Naive B cell (primary cell): ENCODE measurements around the gene CIT. TPM values are rescaled to one million over a fixed set of nuclear protein-coding genes. Genes with fewer than 3 reads are reported as not detected.

Source experiments
- ATAC-seq, 2 donors: fragments of 150-1000 bp; cut with Tn5 transposase; 2 replicates each; pipeline ENCODE4 v1.10.0; 2021; ENCODE audit warnings: low read depth in 2 of 2, mild to moderate bottlenecking in 2 of 2, moderate library complexity in 2 of 2
- DNase-seq: peaks from one replicate; pipeline ENCODE4 v3.0.0; 2022
- H3K27ac Mint-ChIP-seq, 6 donors: one replicate each; pipeline ENCODE4 v1.8.0; 2020 to 2022; ENCODE audit warnings: mild to moderate bottlenecking in 6 of 6, mixed read lengths in 6 of 6, moderate library complexity in 5 of 6, inconsistent platforms in 2 of 6
- H3K27me3 Mint-ChIP-seq, 3 donors: one replicate each; pipeline ENCODE4 v1.8.0; 2021 to 2022; ENCODE audit warnings: mixed read lengths in 3 of 3, mild to moderate bottlenecking in 1 of 3
- H3K36me3 Mint-ChIP-seq, 2 donors: one replicate each; pipeline ENCODE4 v1.8.0; 2020 to 2022; ENCODE audit warnings: mixed read lengths in 2 of 2, inconsistent platforms in 1 of 2, mild to moderate bottlenecking in 1 of 2
- H3K4me1 Mint-ChIP-seq, 3 donors: one replicate each; pipeline ENCODE4 v1.8.0; 2020 to 2022; ENCODE audit warnings: mixed read lengths in 3 of 3, inconsistent platforms in 1 of 3, mild to moderate bottlenecking in 1 of 3, moderate library complexity in 1 of 3
- H3K4me3 Mint-ChIP-seq, 8 donors: one replicate each; pipeline ENCODE4 v1.8.0; 2020 to 2022; ENCODE audit warnings: mild to moderate bottlenecking in 8 of 8, mixed read lengths in 8 of 8, moderate library complexity in 8 of 8, inconsistent platforms in 2 of 8
- H3K9me3 Mint-ChIP-seq, 7 donors: one replicate each; pipeline ENCODE4 v1.8.0; 2020 to 2022; ENCODE audit warnings: mixed read lengths in 7 of 7, mild to moderate bottlenecking in 5 of 7, inconsistent platforms in 2 of 7, moderate library complexity in 1 of 7
- polyA plus RNA-seq, 6 donors: library from polyadenylated mRNA; unstranded; fragments of 300-500 nt; fragmentation: Illumina TruSeq; gene quantifications; one replicate each; pipeline ENCODE4 v1.2.3, GENCODE V29; 2021; ENCODE audit warnings: low read depth in 6 of 6

CIT gene
- polyA plus RNA-seq, 6 donors from 2014 or later, result 0.34 to 1.1 (median 0.58) TPM; not detected in 2

GRCh38 chr12:119692410-119692809 is 184.7 kb downstream of the CIT start:
- H3K27me3 Mint-ChIP-seq, result no peaks in the 10 kb centered on the region
- no peaks in the 10 kb centered on the region for H3K9me3 Mint-ChIP-seq
- no peaks in the 10 kb centered on the region for H3K36me3 Mint-ChIP-seq
- ATAC-seq (no peak), DNase-seq (no peak)
- H3K4me1 Mint-ChIP-seq, result peaks cover 0 to 3% (median under 1%) of the 10 kb centered on the region in 3 donors
- no peak overlapping the region for H3K27ac Mint-ChIP-seq
- no peak overlapping the region for H3K4me3 Mint-ChIP-seq

- H3K27me3 Mint-ChIP-seq, result no peaks in the 10 kb centered on the region
- H3K27ac Mint-ChIP-seq, result no peak overlapping the region
- no peak overlapping the region for H3K4me3 Mint-ChIP-seq
- peaks cover 0 to 8% (median 4%) of the 10 kb centered on the region in 3 donors for H3K4me1 Mint-ChIP-seq
- ATAC-seq, result no peak
- H3K9me3 Mint-ChIP-seq, result no peaks in the 10 kb centered on the region
- no peaks in the 10 kb centered on the region for H3K36me3 Mint-ChIP-seq
- DNase-seq, result no peak
Measured at GRCh38 chr12:119691202-119691810, 185.8 kb downstream of the CIT start.

DNA sequence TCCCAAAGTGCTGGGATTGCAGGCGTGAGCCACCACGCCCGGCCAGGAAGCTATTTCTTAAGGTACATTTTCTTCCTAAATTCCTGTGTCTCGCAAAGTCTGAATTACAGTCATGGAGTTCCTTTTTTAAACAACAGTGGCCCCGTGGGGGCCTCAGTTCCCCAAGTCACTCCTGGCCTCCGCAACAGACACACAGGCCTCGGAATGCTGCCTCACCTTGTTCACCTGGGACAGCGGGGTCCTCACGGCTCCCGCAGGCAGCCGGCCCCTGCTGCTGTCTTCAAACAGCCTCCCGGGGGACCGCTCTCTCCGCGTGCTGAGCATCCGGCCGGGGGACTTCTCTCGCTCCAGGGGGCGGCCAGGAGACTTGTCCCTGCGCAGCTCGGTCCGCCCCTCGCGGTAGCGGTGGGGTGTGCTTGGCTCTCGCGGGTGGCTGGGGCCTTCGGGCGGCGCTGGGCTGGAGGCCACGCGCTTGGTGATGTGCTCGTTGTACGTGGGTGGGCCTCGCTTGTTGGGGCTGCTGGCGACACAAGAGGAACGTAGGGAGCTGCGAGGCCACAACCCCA is 187.1 kb downstream of the CIT start:
- ATAC-seq, result no peak
- Mint-ChIP-seq H3K9me3 (no peaks in the 10 kb centered on the region), H3K4me3 (no peak overlapping the region), H3K27ac (no peak overlapping the region), H3K27me3 (no peaks in the 10 kb centered on the region), H3K36me3 (no peaks in the 10 kb centered on the region), H3K4me1 (peaks cover 7 to 12% (median 8%) of the 10 kb centered on the region in 3 donors)
- DNase-seq, result no peak

DNA sequence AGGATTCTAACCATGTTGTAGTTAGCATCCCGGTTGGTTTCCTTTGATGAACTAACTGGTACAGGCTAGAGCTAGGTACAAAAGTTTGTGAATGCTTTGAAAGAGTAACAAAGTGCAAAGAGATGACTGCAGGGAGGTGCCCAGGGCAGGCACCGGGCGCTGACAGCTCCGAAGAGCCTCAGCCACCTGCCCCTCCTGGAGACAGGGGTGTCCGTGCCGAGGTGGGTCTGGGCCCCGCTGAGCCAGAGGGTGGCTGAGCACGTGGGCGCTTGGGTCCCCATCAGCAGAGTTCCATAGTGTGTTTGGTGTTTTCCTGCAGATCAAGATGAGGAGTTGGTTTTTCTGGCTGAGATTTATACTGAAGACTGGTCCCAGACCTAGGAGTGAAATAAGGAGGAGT is 189.2 kb downstream of the CIT start:
- no peaks in the 10 kb centered on the region for H3K27me3 Mint-ChIP-seq
- DNase-seq (no peak), ATAC-seq (no peak)
- no peak overlapping the region for H3K27ac Mint-ChIP-seq
- no peak overlapping the region for H3K4me3 Mint-ChIP-seq
- peaks cover 10 to 22% (median 16%) of the 10 kb centered on the region in 3 donors for H3K4me1 Mint-ChIP-seq
- no peaks in the 10 kb centered on the region for H3K36me3 Mint-ChIP-seq
- H3K9me3 Mint-ChIP-seq, result no peaks in the 10 kb centered on the region

DNA sequence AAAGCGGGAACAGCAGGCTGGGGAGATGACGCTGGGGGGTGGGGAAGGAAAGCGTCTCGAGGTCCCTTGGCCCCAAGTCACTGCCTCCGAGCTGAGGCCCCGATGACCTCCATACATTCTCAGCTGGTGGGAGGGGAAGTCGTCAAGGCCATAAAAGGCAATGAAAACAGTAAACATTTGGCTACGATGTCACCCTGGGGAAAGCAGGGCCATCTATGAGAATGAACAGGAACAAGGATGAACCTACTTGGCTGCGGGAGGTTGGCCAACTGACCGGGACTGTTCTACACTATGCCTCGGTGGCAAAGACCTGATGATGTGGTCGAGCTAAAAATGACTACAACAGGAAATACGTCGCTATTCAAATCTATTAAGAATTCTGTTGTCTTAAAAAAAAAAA is 189.7 kb downstream of the CIT start:
- no peak overlapping the region for H3K4me3 Mint-ChIP-seq
- no peaks in the 10 kb centered on the region for H3K27me3 Mint-ChIP-seq
- no peaks in the 10 kb centered on the region for H3K36me3 Mint-ChIP-seq
- DNase-seq (no peak), ATAC-seq (no peak)
- H3K4me1 Mint-ChIP-seq, result peaks cover 13 to 26% (median 20%) of the 10 kb centered on the region in 3 donors
- H3K27ac Mint-ChIP-seq, result no peak overlapping the region
- no peaks in the 10 kb centered on the region for H3K9me3 Mint-ChIP-seq

DNA sequence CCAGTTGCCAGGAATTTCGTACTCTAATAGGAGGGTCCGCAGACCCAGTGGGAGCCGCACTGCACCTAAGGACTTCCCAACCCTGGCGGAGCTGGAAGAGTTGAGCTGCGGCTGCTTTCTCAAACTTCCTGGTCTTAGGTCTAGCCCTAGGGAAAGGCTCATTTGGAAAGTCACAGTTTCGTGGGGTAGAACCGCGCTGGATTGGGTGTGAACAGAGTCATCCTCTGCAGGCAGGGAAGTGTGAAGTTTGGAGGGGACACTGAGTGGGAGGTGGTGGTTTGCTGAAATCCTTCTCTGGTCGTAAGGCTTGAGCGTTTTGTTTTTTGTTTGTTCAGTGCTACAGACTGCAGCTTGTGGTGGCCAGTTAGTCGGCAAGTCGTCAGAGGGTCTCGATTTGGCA is 190.3 kb downstream of the CIT start:
- Mint-ChIP-seq H3K27me3 (no peaks in the 10 kb centered on the region), H3K9me3 (no peaks in the 10 kb centered on the region), H3K27ac (no peak overlapping the region), H3K4me3 (no peak overlapping the region), H3K36me3 (no peaks in the 10 kb centered on the region), H3K4me1 (peaks cover 17 to 33% (median 25%) of the 10 kb centered on the region in 3 donors)
- DNase-seq, result no peak
- ATAC-seq, result no peak

DNA sequence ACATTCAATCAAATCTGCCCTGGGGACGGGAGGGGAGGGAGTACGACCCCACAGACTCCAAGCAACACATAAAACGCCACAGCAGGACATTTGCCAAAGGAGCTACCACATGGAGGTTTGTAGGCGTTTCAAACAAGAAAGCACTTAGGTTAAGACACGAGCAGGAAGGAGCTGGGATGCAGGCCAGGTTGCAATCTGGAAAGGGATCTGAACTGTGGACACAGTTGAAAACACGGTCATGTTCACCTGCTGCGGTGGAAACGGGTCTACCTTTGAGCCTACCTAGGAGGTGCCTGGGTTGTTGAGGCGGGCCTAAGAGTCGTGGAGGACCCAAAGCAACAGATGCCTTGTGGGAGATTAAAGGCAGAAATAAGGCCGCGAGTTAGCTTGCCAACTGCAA is 190.8 kb downstream of the CIT start:
- no peak overlapping the region for H3K4me3 Mint-ChIP-seq
- H3K27ac Mint-ChIP-seq, result peak overlapping the region in 1 of 6 donors; percentile 17
- peaks cover 17 to 37% (median 29%) of the 10 kb centered on the region in 3 donors for H3K4me1 Mint-ChIP-seq

GRCh38 chr12:119685375-119685774 is 191.7 kb downstream of the CIT start:
- H3K9me3 Mint-ChIP-seq, result no peaks in the 10 kb centered on the region
- ATAC-seq, result no peak
- H3K4me1 Mint-ChIP-seq, result peaks cover 17 to 40% (median 30%) of the 10 kb centered on the region in 3 donors
- peak overlapping the region in 3 of 6 donors; percentile 9 to 41 (median 17) for H3K27ac Mint-ChIP-seq
- no peaks in the 10 kb centered on the region for H3K27me3 Mint-ChIP-seq
- H3K4me3 Mint-ChIP-seq, result peak overlapping the region in 1 of 8 donors; percentile 4
- no peaks in the 10 kb centered on the region for H3K36me3 Mint-ChIP-seq
- no peak for DNase-seq

More for the DNA sequence above, 190.8 kb downstream of the CIT start:
- ATAC-seq (no peak), DNase-seq (no peak)
- Mint-ChIP-seq H3K9me3 (no peaks in the 10 kb centered on the region), H3K36me3 (no peaks in the 10 kb centered on the region), H3K27me3 (no peaks in the 10 kb centered on the region)

DNA sequence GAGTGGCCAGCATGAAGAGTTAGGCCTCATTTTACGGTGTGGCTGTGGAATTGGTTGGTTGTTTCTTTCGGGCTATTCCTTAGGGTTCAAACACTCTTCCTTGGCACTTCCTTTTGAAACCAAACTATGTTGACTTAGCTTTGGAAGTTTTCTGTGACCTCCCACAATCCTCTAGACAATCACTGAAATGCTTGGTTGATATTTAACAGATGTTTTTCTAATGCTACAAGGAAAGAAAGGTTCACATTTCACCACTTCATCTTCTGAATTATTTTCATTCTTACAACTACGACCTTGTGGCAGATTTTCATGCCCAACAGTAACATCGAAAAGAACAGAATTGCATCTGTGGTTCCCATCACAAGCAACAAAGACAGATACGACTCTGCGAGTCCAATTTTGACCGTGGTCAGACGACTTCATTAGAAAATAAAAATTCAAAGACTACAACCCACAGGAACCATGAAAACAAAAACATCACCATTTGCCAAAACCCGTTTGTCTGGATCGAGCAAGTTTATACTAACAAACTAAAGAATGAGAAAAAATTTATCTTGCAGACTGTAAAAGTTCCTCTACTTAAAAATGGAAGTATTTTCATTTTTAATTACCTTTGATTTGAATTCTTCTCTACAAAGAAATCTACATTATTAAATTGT is 192.3 kb downstream of the CIT start:
- no peak for DNase-seq
- no peak for ATAC-seq
- Mint-ChIP-seq H3K27me3 (no peaks in the 10 kb centered on the region), H3K4me3 (no peak overlapping the region), H3K36me3 (peaks cover 0 to 4% of the 10 kb centered on the region in 2 donors), H3K4me1 (peaks cover 17 to 40% (median 30%) of the 10 kb centered on the region in 3 donors), H3K9me3 (no peaks in the 10 kb centered on the region), H3K27ac (no peak overlapping the region)

DNA sequence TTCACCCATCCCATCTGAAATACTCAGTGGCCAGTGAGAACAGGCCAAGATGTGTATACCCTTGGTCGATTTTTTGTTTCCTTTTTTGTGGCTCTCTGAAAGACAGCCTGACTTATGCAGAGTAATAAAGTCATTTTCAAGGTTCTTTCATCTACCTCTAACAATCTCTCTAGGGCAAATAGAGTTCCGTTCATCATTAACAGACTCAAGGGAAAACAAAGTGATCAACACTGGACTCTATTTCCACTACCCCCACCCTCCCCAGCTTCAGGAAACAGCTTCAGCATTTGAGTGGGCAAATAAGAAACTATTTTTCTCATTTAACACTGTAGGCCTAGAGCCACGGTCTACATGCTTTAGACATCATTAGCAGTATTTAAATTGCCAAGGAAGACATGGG is 193.3 kb downstream of the CIT start:
- no peaks in the 10 kb centered on the region for H3K27me3 Mint-ChIP-seq
- peaks cover 0 to 11% of the 10 kb centered on the region in 2 donors for H3K36me3 Mint-ChIP-seq

DNA sequence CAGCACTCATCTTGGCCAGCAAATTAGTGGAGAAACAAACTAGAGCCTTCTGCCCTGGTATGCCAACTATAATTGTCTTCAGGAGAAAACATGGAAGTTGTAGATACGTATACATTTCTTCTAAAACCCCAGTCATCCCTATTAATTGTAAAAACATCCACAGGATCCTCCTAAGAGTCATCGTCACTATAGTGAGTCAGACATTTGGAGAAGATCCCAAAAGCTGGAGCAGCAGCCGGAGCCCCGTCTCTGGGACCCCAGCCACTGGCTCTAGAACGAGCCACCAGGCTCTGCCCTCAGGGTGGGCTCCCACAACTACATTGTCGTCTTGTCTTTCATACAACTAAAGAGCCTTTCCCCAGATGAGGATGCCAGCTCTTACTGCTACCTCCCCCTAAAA is 193.7 kb downstream of the CIT start:
- H3K4me3 Mint-ChIP-seq, result peak overlapping the region in 1 of 8 donors; percentile 29
- H3K27me3 Mint-ChIP-seq, result no peaks in the 10 kb centered on the region
- no peaks in the 10 kb centered on the region for H3K9me3 Mint-ChIP-seq
- ATAC-seq, result no peak
- H3K27ac Mint-ChIP-seq, result peak overlapping the region in 2 of 6 donors; percentile 78 to 97
- H3K36me3 Mint-ChIP-seq, result peaks cover 4 to 14% of the 10 kb centered on the region in 2 donors
- H3K4me1 Mint-ChIP-seq, result peaks cover 17 to 40% (median 30%) of the 10 kb centered on the region in 3 donors
- no peak for DNase-seq

More for the DNA sequence above, 193.3 kb downstream of the CIT start:
- DNase-seq (no peak), ATAC-seq (no peak)
- H3K4me1 Mint-ChIP-seq, result peaks cover 17 to 40% (median 30%) of the 10 kb centered on the region in 3 donors
- no peaks in the 10 kb centered on the region for H3K9me3 Mint-ChIP-seq
- H3K4me3 Mint-ChIP-seq, result peak overlapping the region in 1 of 8 donors; percentile 29
- peak overlapping the region in 2 of 6 donors; percentile 78 to 79 for H3K27ac Mint-ChIP-seq

GRCh38 chr12:119682639-119683252 is 194.4 kb downstream of the CIT start:
- Mint-ChIP-seq H3K27me3 (no peaks in the 10 kb centered on the region), H3K36me3 (peaks cover 8 to 15% of the 10 kb centered on the region in 2 donors), H3K27ac (peak overlapping the region; percentile 93 to 98 (median 96)), H3K4me3 (peak overlapping the region; percentile 56 to 78 (median 70)), H3K9me3 (no peaks in the 10 kb centered on the region), H3K4me1 (peaks cover 17 to 40% (median 30%) of the 10 kb centered on the region in 3 donors)
- ATAC-seq, result peak; percentile 91 to 92
- DNase-seq, result peak; percentile 37

GRCh38 chr12:119681728-119682638 is 195.1 kb downstream of the CIT start:
- Mint-ChIP-seq H3K36me3 (peaks cover 10 to 15% of the 10 kb centered on the region in 2 donors), H3K4me3 (peak overlapping the region; percentile 57 to 82 (median 75)), H3K9me3 (no peaks in the 10 kb centered on the region), H3K4me1 (peaks cover 13 to 40% (median 30%) of the 10 kb centered on the region in 3 donors), H3K27me3 (no peaks in the 10 kb centered on the region), H3K27ac (peak overlapping the region; percentile 93 to 98 (median 96))
- DNase-seq, result no peak
- ATAC-seq, result peak; percentile 40 to 63
